HTR-8/SVneo (cell line): ENCODE data around the gene ANKRD16.
"Not testable (repeated sequence)": the region's sequence is repeated elsewhere in the genome, so short reads cannot be mapped to it uniquely, and the experiment has no call there.

Source experiments
- DNase-seq: peaks from one replicate; pipeline ENCODE4 v3.0.0; 2011; ENCODE audit warnings: low spot score, mixed read lengths; ENCODE audit not compliant: insufficient read length
- FAIRE-seq: peaks from 2 replicates; lab custom pipeline; 2011; peaks lifted over from hg19 to GRCh38; lab: Jason Lieb, UNC

ANKRD16 gene

GRCh38 chr10:5844345-5845055 is 45.2 kb downstream of the ANKRD16 start:
- DNase-seq = no peak
- no peak for FAIRE-seq

GRCh38 chr10:5843686-5844344 is 45.9 kb downstream of the ANKRD16 start:
- no peak for DNase-seq
- FAIRE-seq = no peak

- DNase-seq = no peak
- FAIRE-seq = no peak
Observed at GRCh38 chr10:5841965-5842364, 47.7 kb downstream of the ANKRD16 start.

GRCh38 chr10:5840314-5841307 is 49.1 kb downstream of the ANKRD16 start:
- FAIRE-seq (no peak), DNase-seq (no peak)

GRCh38 chr10:5836181-5836580 is 53.5 kb downstream of the ANKRD16 start:
- FAIRE-seq, DNase-seq: not testable (repeated sequence)

GRCh38 chr10:5835446-5836095 is 54.1 kb downstream of the ANKRD16 start:
- no peak for FAIRE-seq
- DNase-seq = no peak

GRCh38 chr10:5833814-5834213 is 55.9 kb downstream of the ANKRD16 start:
- DNase-seq (no peak), FAIRE-seq (no peak)

- FAIRE-seq (no peak), DNase-seq (no peak)
Observed at GRCh38 chr10:5832946-5833345, 56.7 kb downstream of the ANKRD16 start.

- no peak for DNase-seq
- FAIRE-seq = no peak
Observed at GRCh38 chr10:5831446-5831782, 58.3 kb downstream of the ANKRD16 start.

GRCh38 chr10:5830629-5831445 is 58.9 kb downstream of the ANKRD16 start:
- no peak for DNase-seq
- FAIRE-seq = no peak

GRCh38 chr10:5829267-5829666 is 60.4 kb downstream of the ANKRD16 start:
- DNase-seq = no peak
- no peak for FAIRE-seq

GRCh38 chr10:5828725-5829124 is 61.0 kb downstream of the ANKRD16 start:
- DNase-seq = no peak

GRCh38 chr10:5827841-5828240 is 61.9 kb downstream of the ANKRD16 start:
- no peak for DNase-seq
- FAIRE-seq = no peak

More at GRCh38 chr10:5828725-5829124, 61.0 kb downstream of the ANKRD16 start:
- FAIRE-seq = no peak

- not testable (repeated sequence) for DNase-seq, FAIRE-seq
Observed at GRCh38 chr10:5826511-5826910, 63.2 kb downstream of the ANKRD16 start.

- FAIRE-seq (no peak), DNase-seq (no peak)
Observed at GRCh38 chr10:5818894-5819293, 70.8 kb downstream of the ANKRD16 start.

- FAIRE-seq (no peak), DNase-seq (no peak)
Observed at GRCh38 chr10:5818048-5818331, 71.7 kb downstream of the ANKRD16 start.

GRCh38 chr10:5817322-5818047 is 72.2 kb downstream of the ANKRD16 start:
- FAIRE-seq (no peak), DNase-seq (no peak)

GRCh38 chr10:5816170-5816569 is 73.5 kb downstream of the ANKRD16 start:
- DNase-seq (no peak), FAIRE-seq (no peak)
